ENCODE data around the gene RPS6KA5.
"Not testable (repeated sequence)": the region's sequence is repeated elsewhere in the genome, so short reads cannot be mapped to it uniquely, and the experiment has no call there.

Gene RPS6KA5

DNA sequence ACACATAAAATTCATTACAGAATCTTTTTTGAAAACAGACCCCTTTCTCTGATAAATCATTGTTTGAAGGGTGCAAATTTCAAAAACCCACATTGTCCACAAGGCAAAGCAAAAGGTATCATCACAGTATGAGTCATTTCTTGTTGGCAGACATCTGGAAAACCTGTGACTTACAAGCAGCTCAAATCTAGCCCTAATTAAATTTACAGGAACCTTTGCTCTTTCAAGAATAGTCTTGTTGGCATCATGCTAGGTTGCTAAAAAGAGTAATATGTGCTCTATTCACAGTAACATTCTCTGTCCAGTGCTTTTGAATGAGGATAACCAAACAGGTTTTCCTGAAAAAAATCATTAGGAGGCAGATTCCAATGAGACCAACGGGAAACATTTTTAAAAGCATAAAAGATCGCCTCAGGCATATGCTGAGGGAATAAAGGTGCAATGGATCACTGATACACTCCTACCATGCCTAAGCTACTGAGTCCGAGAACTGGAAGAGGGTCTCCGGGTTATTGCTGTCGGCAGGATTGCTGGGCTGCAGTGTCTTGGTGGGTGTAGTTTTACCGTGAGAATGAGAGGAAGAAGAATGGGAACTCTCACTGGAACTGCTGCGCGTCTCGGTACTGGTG, 188.7 kb downstream of the RPS6KA5 start:
- DNase-seq (ENCODE audit: low read depth in 2 of 2): no peak

DNA sequence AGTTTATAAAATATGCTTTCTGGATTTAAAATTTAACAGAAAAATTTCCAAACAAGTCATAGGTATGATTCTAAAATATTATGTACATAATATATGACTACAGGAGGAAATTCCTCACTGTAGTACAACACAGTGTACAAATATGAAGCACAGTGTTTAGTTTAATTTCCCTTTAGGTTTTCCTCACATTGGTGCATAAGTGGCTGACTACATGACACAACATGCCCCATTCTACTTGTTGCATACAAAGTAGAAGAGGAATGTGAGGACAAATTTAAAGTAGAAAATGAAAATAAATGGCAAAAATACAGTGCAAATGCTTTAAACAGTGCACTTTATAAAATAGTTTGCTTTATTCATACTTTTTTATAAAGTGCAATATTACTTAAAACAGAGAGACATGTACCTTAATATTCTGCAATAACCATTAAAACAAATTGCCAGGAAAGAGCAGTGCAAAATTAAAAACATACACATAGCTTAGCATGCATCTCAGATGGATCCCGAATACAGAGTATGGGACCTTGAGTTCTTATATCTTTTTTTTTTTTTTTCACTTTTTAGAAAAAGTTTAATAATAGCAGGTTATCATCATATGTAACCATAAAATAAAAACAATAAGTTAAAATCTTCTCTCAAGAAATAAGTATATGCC, 189.4 kb downstream of the RPS6KA5 start:
- no peak for DNase-seq (ENCODE audit: low read depth in 2 of 2)

DNA sequence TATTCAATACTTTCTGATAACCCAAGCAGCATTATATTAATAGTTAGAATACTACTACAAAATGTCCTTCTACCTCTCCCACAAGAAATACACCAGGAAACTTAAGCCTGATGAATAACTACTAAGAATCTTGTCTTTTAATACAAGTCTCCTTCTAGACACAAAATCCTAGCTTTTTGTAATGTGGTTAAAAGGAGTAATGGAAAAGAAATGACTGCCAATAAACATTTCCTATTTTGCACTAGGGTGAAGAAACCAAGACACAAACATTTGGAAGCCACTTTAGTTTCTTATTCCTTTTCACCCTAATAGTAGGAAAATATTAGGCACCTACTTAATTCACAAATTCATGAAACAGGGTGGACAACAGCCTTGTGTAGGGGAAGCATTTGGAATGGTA, 192.9 kb downstream of the RPS6KA5 start:
- DNase-seq (ENCODE audit: low read depth in 2 of 2): no peak

DNA sequence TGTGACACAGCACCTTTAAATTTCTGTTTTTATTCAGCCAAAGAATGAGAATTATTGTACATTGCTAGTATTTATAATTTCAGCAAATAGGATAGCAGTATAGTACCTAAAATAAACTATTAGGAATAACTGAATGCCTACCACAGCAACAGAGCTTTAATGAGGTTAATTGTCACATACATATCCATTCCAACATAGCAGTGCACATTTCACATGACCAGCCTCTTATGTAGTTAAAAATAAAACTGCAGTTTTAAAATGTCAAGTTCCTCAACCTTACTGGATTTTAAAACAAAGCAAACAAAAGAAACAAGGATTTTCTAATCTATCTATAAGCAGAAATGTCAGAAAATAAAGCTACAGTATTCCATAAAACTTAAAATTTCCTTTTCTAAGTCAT, 193.6 kb downstream of the RPS6KA5 start:
- DNase-seq (ENCODE audit: low read depth in 2 of 2): no peak

DNA sequence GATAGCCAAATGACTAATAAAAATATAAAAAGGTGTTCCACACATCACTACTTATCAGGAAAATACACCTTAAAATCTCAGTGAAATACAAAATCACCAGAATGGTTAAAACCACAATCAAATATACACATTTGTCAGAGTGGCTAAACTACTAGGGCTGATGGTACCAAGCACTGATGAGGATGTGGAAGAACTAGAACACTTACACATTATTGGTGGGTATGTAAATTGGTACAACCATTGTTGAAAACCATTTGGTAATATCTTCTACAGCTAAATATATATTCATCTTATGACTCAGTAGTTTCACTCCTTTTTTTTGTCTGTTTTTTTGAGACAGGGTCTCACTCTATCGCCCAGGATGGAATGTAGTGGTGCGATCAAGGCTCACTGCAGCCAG, 195.7 kb downstream of the RPS6KA5 start:
- DNase-seq (ENCODE audit: low read depth in 2 of 2): no peak

DNA sequence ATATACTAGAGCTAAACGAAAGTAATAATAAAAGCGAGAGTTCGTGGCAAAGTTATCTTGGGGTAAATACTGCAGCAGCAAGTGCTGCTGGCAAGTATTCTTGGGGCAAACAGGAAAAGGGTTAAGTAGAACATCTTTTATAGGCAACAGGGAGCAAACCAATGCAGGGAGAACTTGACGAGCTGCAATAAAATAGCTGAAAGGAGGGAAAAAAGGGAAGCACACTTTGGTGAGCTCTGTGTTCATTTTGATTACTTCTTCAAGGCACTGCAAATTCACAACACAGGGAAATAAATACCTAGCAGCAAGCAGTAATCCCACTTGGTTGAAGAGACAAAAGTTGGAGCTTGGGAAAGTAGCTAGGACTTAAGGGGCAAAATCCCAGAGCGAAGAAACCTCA, 201.9 kb downstream of the RPS6KA5 start:
- DNase-seq (ENCODE audit: low read depth in 2 of 2): no peak

DNA sequence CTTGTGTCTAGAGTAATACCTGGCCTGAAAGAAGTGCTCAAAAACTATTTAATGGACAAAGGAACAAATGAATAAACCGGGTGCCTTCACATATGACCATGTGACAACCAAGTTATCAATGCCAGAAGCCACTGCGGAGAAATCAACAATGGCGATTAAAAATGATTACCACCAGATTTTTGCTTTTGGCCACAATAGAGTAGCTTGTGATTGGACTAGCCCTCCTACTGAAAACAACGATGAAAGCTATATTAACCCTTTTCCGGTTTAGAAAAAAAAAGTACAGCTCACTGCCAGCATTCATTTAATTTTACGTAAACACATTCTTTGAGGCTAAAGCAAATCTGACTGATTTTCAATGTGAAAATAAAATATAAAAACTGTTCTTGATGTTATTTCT, 202.6 kb downstream of the RPS6KA5 start:
- DNase-seq (ENCODE audit: low read depth in 2 of 2): no peak

DNA sequence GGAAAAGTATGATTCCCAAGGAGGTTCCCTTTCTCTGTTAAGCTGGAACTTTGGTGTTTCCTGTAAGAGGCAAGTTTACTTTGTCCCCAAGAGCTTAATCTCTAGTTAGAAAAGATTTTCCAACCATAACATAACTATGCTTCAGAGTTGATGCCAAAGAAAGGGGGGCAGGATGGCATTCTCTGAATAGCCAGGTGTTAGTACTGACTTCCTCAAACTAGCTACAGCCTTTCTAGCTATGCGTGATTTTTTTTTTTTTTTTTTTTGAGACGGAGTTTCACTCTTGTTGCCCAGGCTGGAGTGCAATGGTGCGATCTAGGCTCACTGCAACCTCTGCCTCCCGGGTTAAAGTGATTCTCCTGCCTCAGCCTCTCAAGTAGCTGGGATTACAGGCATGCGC, 204.3 kb downstream of the RPS6KA5 start:
- not testable (repeated sequence) for DNase-seq (ENCODE audit: low read depth in 2 of 2)

DNA sequence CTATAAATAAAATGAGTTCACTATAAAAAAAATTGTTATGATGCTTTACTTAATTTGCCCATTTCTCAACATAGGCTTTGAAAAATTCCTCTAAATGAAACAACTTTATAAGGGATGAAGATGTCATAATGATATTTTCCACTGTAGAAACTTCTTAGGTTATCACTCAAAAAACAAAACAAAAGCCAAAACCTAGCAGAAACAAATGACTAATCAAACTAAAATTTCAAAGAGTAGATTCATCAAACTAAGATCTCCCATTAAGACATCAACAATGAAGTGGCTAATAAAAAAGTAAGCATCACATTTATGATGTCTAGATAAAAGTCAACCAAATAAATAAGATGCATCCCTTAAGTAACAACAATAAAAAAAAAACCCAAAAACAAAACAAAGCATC, 207.3 kb downstream of the RPS6KA5 start:
- no peak for DNase-seq (ENCODE audit: low read depth in 2 of 2)

DNA sequence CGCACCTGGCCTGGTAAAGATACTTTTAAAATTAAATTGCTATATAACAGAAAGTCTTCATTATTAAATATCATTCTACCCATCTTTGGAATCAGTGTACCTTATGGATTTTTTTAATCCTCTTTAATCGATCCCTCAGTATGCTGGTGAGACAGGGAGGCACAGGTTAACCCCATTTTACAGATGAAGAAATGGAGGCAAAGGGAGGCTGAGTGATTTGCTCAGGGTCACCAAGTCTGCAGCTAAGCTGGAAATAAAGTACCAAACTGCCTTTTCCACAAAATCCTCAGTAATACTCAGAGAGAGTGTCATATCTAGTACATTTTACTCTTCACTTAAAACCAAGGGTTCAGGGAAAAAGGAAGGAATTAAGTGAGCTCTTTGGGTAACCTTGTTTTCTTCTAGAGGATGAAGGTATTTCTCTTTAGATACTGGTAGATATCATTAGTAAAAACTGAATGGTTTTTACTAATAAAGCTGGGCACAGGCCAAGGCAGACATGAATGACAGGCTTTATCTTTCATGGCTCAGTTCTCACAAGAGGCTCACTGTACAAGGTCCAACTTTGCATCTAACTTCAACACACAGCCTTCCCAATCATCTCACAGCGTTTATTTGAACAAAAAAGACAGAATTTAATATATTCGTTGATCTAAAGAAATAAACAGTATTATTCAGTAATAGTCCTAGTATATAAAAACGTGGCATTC, 209.0 kb downstream of the RPS6KA5 start:
- no peak for DNase-seq (ENCODE audit: low read depth in 2 of 2)

DNA sequence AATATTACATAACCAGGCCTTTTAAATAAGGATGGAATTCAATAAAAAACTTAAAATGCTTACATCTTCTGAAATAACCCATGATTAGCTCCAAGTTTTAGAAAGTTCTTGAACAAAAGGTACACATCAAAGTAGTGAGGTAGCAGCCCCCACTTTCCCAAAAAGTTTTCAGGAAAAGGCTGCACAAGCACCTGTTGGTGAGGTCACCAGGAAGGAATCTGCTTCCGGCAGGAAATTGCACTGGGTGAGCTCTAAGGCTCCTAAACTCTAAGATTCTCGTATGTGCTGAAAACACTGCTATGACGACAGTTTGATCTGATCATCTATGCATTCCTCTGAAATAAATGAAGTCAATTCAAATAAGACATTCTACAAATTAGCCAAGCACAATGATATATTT, 210.0 kb downstream of the RPS6KA5 start:
- no peak for DNase-seq (ENCODE audit: low read depth in 2 of 2)

DNA sequence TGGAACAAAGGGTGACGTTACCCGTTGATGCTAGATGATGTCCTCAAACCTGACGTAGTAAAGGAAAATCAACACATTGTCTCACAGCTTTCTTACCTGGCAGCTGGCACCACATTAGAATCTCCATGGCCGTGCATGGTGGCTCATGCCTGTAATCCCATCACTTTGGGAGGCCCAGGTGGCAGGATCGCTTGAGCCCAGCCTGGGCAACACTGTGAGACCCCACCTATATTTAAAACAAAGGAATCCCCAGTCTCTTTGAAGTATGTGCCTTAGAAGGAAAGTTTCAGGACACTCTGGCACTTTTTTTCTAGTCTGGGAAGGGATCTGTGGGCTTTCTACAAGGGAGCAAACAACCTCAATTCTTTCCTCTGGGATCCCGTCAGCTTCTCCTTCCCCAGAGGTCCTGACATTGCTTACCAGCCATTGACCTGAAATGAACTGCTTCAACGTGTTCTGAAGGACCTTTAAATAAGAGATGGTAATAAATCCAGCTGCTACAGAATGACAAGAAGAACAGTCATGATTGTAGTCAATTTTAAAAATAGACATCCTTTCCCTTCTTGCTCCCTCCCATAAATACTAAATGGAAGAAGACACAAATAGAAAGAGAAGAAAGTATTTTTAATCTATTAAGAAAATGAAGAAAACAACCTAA, 210.5 kb downstream of the RPS6KA5 start:
- no peak for DNase-seq (ENCODE audit: low read depth in 2 of 2)

DNA sequence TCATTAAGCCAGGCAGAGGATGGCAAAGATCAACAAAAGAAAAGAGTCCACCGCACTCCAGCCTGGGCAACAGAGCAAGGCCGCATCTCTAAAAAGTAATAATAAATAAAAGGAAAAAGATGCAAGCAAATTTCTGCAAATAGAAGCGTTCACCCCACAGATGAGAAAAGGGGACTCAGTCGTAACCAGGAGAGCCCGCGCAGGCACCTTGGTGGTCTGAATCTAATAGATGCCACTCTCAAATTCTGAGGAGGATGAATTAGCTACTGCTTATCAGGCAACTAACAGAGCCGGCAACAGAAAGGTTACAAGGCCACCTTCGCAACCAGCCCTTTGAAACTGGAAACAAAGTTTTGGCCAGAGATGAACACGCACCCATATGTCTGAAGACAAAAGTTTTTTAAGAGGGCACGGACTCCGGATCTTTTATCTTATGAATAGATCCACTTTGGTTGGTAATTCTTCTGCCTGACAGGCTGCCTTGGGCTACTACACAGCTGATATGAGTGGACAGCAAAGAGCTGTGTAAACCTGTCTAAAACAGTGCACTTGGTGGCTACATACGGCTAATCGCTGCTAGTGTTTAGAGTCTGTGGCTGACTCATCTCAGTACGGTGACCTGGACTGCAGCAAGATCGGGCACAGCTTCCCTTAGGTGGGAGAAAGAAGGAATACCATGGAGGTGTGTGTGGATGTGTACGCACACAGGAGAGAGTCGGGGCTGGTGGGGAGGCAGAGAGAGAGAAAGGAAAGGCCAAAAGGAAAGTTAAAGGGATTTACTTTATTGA, 211.3 kb downstream of the RPS6KA5 start:
- DNase-seq (ENCODE audit: low read depth in 2 of 2): no peak

DNA sequence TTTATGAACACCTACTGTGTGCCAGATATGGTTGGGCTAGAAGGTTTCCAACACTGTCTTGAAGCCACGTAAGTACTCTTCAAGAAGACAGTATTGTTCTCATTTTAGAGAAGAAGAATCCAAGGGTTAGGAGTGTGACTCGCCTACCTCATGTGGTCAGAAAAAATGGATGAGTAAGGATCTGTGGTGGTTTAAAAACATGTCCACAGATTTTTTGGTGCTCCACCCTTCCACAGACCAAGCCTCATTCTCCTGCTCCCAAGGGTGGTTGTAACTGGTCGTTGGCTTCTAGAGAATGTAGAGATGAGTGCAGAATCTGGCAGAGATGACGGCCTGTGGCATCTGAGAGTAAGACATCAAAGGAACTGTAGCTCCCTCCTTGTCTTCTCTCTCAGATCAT, 213.9 kb downstream of the RPS6KA5 start:
- no peak for DNase-seq (ENCODE audit: low read depth in 2 of 2)

DNA sequence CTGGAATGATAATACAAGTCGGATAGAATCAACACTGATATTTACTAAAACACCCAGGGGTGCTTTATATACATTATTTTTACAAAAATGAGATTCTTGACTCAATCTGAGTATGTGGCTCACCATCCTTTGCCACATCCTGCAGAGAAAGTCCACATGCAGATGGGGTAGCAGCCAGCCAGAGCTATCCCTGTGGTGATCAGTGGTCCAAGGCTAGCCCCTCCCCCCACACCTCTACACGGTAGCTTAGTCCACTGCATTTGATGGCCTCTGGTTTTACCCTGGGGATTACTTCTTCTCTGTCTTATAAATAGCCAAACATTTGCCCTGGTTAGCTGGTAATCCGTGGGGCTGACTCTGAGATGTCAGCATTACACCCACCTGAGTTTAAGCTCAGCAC, 216.1 kb downstream of the RPS6KA5 start:
- no peak for DNase-seq (ENCODE audit: low read depth in 2 of 2)

DNA sequence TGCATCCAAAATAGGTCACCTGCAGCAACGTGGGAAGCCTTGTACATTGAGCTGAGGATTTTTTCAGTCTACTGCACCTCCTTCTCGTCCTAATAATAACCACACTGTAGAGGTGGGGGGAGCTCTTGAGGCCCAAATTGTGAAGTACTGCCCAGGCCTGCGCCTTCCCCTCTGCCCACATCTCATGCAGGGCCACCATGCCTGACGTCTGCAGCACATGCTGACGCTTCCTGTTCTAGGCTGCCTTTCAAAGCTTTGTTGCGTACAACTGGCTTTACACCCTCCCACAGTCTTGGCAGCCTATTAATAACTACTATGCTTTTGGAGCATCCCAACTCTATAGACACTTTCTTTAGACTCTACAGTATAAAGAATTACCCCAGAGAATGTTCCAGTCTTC, 217.7 kb downstream of the RPS6KA5 start:
- no peak for DNase-seq (ENCODE audit: low read depth in 2 of 2)

DNA sequence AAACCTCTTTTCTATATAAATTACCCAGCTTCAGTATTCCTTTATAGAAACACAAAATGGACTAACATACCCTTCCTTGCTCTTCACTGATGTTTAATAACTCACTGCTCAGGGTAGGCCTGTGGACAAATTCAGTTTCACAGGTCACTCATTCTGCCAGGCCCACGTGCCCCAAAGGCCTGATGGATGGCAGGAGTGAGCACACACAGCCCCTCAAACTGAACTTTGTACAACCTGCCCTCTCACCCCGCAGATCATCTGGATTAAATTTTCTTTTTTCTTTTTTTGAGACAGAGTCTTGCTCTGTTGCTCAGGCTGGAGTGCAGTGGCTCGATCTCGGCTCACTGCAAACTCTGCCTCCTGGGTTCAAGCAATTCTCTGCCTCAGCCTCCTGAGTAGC, 219.8 kb downstream of the RPS6KA5 start:
- not testable (repeated sequence) for DNase-seq (ENCODE audit: low read depth in 2 of 2)

DNA sequence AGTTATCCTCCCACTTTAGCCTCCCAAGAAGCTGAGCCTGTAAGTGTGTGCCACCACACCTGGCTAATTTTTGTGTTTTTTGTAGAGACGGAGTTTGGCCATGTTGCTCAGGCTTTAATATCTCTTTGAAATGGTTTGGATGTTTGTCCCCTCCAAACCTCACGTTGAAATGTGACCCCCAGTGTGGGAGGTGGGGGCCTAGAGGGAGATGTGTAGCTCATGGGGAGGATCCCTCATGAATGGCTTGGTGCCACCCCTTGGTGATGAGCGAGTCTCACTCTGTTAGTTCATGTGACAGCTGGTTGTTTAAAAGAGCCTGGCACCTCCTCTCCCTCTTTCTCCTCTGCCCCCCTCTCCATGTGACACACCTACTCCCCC, 220.6 kb downstream of the RPS6KA5 start:
- DNase-seq (ENCODE audit: low read depth in 2 of 2): no peak

DNA sequence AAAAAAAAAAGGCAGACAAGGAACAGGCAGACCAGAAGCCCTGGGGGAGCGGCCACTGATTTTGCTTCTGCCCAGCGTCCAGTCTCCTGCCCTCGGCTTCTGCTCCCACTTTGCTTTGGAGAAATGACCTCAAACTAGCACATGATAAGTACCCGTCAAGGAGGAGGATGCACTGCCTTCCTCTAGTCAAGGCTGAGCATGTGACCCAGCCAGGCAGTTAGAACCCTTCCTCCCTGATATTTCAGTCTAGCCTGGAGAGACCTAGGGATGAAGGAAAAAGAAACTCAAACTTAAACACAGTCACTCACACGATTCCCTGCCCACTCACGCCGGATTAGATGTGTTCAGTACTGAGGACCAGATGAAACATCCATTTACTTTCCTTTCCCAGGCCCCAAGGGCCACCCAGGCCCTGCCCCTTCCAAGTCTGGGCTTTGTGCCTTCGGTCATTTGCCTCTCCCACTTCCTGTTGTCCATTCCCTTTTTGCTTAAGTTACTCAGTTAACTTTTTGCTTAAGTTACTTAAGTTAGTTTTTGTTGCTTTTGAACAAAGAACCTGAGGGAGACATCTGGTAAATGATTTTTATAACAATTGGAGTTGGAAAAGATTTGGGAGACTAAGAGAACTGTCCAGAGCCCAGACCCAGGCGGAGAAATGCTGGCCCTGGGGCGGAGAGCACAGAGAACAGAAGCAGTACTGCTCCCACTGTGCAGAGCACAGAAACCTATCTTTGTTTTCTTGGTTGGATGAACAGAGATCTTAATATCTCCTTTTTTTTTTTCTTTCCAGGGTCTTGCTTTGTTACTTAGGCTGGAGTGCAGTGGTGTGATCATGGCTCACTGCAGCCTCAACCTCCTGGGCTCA, 221.2 kb downstream of the RPS6KA5 start:
- no peak for DNase-seq (ENCODE audit: low read depth in 2 of 2)

DNA sequence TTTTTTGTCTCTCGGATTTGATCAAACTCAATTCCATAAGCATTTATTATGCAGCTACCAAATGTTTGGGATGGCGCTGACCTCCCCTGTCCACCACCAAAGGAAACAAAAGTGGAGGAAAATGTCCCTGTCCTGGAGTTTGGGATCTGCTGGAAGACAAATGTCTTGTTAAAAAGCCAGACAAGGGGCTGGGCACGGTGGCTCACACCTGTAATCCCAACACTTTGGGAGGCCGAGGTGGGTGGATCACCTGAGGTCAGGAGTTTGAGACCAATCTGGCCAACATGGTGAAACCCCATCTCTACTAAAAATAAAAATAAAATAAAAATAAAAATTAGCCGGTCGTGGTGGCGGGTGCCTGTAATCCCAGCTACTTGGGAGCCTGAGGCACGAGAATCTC, 221.9 kb downstream of the RPS6KA5 start:
- DNase-seq (ENCODE audit: low read depth in 2 of 2): not testable (repeated sequence)

DNA sequence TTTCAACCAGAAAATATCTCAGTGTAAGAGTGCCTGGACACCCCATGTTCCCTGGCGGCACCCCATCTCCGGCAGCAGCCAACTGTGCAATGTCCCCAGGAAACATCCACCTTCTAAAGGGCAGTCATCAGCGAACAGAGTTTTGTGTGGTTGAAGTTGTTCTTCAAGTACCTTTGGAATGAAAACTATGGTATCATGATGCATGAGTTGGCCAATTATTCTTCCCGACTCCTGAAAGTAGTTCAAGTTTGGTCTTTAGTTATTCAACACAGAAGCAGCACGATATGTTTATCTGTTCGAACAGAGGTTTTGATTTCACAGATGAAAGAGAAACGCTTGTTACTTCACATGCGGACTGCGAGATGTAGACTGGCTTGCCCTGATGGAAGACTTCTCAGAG, 223.1 kb downstream of the RPS6KA5 start:
- DNase-seq (ENCODE audit: low read depth in 2 of 2): no peak

All from stimulated activated CD8-positive, alpha-beta memory T cell treated with anti-CD3 and anti-CD28 coated beads, Interleukin-15, amount 100 ng/mL, for 48 hours (primary cell).